GM12872 (cell line): ENCODE results near the gene RHOV.

Experiments used
- CTCF ChIP-seq: IDR thresholded peaks from 3 replicates; pipeline ENCODE4 v1.5.1; 2011; ENCODE audit warnings: low read depth, mild to moderate bottlenecking, low read length, moderate library complexity; ENCODE audit not compliant: insufficient read depth

RHOV gene

GRCh38 chr15:40825661-40826422 lies 48.2 kb downstream of the RHOV start:
- no peak for TF ChIP-seq CTCF

- no peak for TF ChIP-seq CTCF
Observed at GRCh38 chr15:40823572-40824343, 50.3 kb downstream of the RHOV start.
